AG09309 (cell line): ENCODE data around the gene ZFP1.

Experiments used
- DNase-seq: peaks from one replicate; pipeline ENCODE4 v3.0.0-alpha.2; 2010; ENCODE audit warnings: low read depth
- H3K4me3 ChIP-seq: 2 replicates; pipeline ENCODE4 v1.5.1; 2011; ENCODE audit warnings: mild to moderate bottlenecking, low read depth, low read length, moderate library complexity; ENCODE audit not compliant: control insufficient read depth
- TF ChIP-seq, protein P1 (sequence below): IDR thresholded peaks from 2 replicates; pipeline ENCODE4 v1.5.1; 2011; ENCODE audit warnings: mild to moderate bottlenecking, low read depth, low read length, inconsistent platforms; ENCODE audit not compliant: insufficient read depth, control insufficient read depth; ENCODE audit errors: missing control alignments

The ZFP1 gene

DNA sequence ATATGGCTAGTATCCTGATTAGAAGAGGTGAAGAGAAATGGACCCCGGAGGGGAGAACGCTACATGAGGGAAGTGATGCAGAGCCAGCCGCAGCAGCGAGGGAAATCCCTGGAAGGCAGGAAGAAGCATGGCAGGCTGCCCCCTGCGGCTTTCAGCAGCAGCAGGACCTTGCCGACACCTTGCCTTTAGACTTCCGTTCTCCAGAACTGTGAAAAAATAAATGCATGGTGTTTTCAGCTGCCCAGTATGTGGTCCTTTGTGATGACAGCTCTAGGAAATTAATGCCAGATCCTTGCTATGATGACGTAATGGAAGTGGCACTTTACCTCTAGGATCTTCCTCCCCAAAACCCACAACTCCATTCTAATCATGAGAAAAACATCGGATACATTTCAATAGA, 9.7 kb upstream of the ZFP1 start:
- DNase-seq: no peak
- TF ChIP-seq, protein P1, sequence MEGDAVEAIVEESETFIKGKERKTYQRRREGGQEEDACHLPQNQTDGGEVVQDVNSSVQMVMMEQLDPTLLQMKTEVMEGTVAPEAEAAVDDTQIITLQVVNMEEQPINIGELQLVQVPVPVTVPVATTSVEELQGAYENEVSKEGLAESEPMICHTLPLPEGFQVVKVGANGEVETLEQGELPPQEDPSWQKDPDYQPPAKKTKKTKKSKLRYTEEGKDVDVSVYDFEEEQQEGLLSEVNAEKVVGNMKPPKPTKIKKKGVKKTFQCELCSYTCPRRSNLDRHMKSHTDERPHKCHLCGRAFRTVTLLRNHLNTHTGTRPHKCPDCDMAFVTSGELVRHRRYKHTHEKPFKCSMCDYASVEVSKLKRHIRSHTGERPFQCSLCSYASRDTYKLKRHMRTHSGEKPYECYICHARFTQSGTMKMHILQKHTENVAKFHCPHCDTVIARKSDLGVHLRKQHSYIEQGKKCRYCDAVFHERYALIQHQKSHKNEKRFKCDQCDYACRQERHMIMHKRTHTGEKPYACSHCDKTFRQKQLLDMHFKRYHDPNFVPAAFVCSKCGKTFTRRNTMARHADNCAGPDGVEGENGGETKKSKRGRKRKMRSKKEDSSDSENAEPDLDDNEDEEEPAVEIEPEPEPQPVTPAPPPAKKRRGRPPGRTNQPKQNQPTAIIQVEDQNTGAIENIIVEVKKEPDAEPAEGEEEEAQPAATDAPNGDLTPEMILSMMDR: no peak
- H3K4me3 ChIP-seq: no peak overlapping the region

GRCh38 chr16:75139498-75139897, 8.8 kb upstream of the ZFP1 start:
- no peak overlapping the region for H3K4me3 ChIP-seq
- TF ChIP-seq, protein P1: no peak
- DNase-seq: no peak

GRCh38 chr16:75143941-75144340, 4.4 kb upstream of the ZFP1 start:
- no peak overlapping the region for H3K4me3 ChIP-seq
- DNase-seq: no peak
- TF ChIP-seq, protein P1: no peak

DNA sequence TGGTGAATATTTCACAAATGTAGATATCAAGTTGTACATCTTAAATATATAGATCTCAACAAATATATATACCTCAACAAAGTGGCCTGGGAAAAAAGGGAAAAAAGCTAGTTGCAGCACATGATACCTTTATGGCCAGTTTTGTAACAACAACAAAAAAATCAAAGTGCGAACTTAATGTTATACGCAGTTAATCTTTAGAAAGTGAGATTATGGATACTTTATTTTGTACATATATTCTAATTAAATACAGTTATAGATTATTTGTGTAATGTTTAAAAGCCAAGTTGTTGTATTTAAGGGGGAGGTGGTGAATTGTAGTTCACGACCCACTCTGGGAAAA, 385 bp upstream of the ZFP1 start:
- TF ChIP-seq, protein P1: no peak
- peak overlapping the region; percentile 72 for H3K4me3 ChIP-seq
- no peak for DNase-seq

DNA sequence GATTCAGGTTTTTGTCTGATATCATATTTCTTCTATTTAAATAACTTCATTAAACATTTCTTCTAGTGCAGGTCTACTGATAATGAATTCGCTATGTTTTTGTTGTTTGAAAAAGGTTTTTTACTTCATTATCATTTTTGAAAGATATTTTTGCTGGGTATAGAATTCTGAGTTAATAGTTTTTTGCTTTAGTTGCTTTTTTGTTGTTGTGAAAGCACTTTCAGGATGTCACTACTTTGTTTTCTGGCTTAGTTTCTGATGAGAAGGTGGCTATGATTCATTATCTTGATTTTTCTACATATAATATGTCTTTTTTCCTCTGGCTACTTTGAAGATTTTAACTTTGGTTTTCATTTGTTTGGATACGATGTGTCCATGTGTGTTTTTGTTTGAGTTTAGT, 3.5 kb downstream of the ZFP1 start:
- TF ChIP-seq, protein P1: no peak

DNA sequence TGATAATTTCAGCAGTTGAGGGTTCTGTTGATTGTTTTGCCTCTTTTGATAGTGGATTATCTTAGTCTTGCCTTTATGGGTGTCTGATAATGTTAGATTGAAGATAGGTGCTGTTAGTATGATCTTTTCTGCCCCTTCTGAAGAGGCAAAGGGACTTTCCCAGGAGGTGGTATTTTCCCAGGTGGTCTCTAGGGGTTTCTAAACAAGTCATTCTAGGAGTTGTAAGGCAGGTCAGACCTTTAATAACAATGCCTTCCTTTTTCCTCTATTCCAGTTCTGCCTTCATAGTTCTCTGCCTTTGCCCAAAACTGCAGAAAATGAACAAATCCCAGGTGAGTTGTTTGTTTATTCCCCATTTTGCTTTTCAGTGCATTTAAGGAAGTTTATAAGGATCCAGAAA, 4.3 kb downstream of the ZFP1 start:
- H3K4me3 ChIP-seq: no peak overlapping the region
- TF ChIP-seq, protein P1: no peak
- DNase-seq: no peak

More for the DNA sequence above, 3.5 kb downstream of the ZFP1 start:
- H3K4me3 ChIP-seq: no peak overlapping the region
- DNase-seq: no peak

GRCh38 chr16:75160386-75160785, 12.1 kb downstream of the ZFP1 start:
- H3K4me3 ChIP-seq: no peak overlapping the region
- TF ChIP-seq, protein P1: no peak
- DNase-seq: no peak
